Trophoblast cell (in vitro differentiated cells and primary cell): Measurements from ENCODE around the gene C4orf33.
"Not testable (repeated sequence)": the region's sequence is repeated elsewhere in the genome, so short reads cannot be mapped to it uniquely, and the experiment has no call there.

ENCODE experiments used
- DNase-seq, 2 donors: peaks; one replicate each; pipeline ENCODE4 v3.0.0-alpha.2; 2016
- H2AFZ ChIP-seq: 2 replicates; pipeline ENCODE4 v1.6.1; 2013; ENCODE audit warnings: low read length, moderate library complexity, mild to moderate bottlenecking; ENCODE audit not compliant: insufficient read depth, poor library complexity
- H2AK5ac ChIP-seq: 2 replicates; pipeline ENCODE4 v1.6.1; 2013; ENCODE audit warnings: mild to moderate bottlenecking, low read length
- H2BK120ac ChIP-seq: 2 replicates; pipeline ENCODE4 v1.6.1; 2013; ENCODE audit warnings: low read length, mild to moderate bottlenecking, moderate library complexity; ENCODE audit not compliant: insufficient read depth, poor library complexity
- H2BK12ac ChIP-seq: 2 replicates; pipeline ENCODE4 v1.6.1; 2013; ENCODE audit warnings: mild to moderate bottlenecking, low read length, moderate library complexity
- H2BK5ac ChIP-seq: 2 replicates; pipeline ENCODE4 v1.6.1; 2013; ENCODE audit warnings: low read length, low read depth, moderate library complexity, mild to moderate bottlenecking; ENCODE audit not compliant: poor library complexity
- H3K14ac ChIP-seq: 2 replicates; pipeline ENCODE4 v1.6.1; 2013; ENCODE audit warnings: mild to moderate bottlenecking, low read length
- H3K18ac ChIP-seq: 2 replicates; pipeline ENCODE4 v1.6.1; 2013; ENCODE audit warnings: mild to moderate bottlenecking, low read length
- H3K23ac ChIP-seq: 2 replicates; pipeline ENCODE4 v1.6.1; 2013; ENCODE audit warnings: low read length
- H3K27ac ChIP-seq: 2 replicates; pipeline ENCODE4 v1.5.1; 2013; ENCODE audit warnings: low read depth, mild to moderate bottlenecking, inconsistent platforms, low read length, moderate library complexity
- H3K27me3 ChIP-seq: 2 replicates; pipeline ENCODE4 v1.6.1; 2013; ENCODE audit warnings: inconsistent platforms, mild to moderate bottlenecking, low read length, moderate library complexity; ENCODE audit not compliant: insufficient read depth
- H3K36me3 ChIP-seq, 2 experiments: 1 replicate in 1 of 2; 2 replicates in 1 of 2; pipeline ENCODE4 v1.6.1; 2013; ENCODE audit warnings: low read length in 2 of 2, mild to moderate bottlenecking in 2 of 2, moderate library complexity in 1 of 2; ENCODE audit not compliant: insufficient read depth in 2 of 2, control insufficient read depth in 1 of 2
- H3K4ac ChIP-seq: 2 replicates; pipeline ENCODE4 v1.6.1; 2013; ENCODE audit warnings: low read depth, mild to moderate bottlenecking, low read length, moderate library complexity
- H3K4me1 ChIP-seq, 2 experiments: 1 replicate in 1 of 2; 2 replicates in 1 of 2; pipeline ENCODE4 v1.6.1; 2013; ENCODE audit warnings: low read length in 2 of 2, mild to moderate bottlenecking in 2 of 2, moderate library complexity in 1 of 2; ENCODE audit not compliant: insufficient read depth in 2 of 2, control insufficient read depth in 1 of 2
- H3K4me2 ChIP-seq: 2 replicates; pipeline ENCODE4 v1.6.1; 2013; ENCODE audit warnings: inconsistent platforms, mild to moderate bottlenecking, low read length, moderate library complexity
- H3K4me3 ChIP-seq: 2 replicates; pipeline ENCODE4 v1.5.1; 2013; ENCODE audit warnings: mild to moderate bottlenecking, low read depth, low read length, inconsistent platforms
- H3K79me1 ChIP-seq: one replicate; pipeline ENCODE4 v1.6.1; 2013; ENCODE audit warnings: low read length
- H3K79me2 ChIP-seq: 2 replicates; pipeline ENCODE4 v1.6.1; 2013; ENCODE audit warnings: low read length, mild to moderate bottlenecking; ENCODE audit not compliant: control insufficient read depth, insufficient read depth, poor library complexity
- H3K9ac ChIP-seq: 2 replicates; pipeline ENCODE4 v1.6.1; 2013; ENCODE audit warnings: mild to moderate bottlenecking, low read length
- H3K9me3 ChIP-seq: 2 replicates; pipeline ENCODE4 v1.6.1; 2013; ENCODE audit warnings: low read depth, mild to moderate bottlenecking, control low read depth, inconsistent platforms, low read length; ENCODE audit not compliant: insufficient read depth
- H4K12ac ChIP-seq: 2 replicates; pipeline ENCODE4 v1.6.1; 2013; ENCODE audit warnings: low read depth, mild to moderate bottlenecking, low read length, moderate library complexity
- H4K8ac ChIP-seq: 2 replicates; pipeline ENCODE4 v1.6.1; 2013; ENCODE audit warnings: low read depth, mild to moderate bottlenecking, low read length, moderate library complexity
- H4K91ac ChIP-seq: one replicate; pipeline ENCODE4 v1.6.1; 2013; ENCODE audit warnings: low read depth, mild to moderate bottlenecking, low read length, moderate library complexity
- WGBS: extraction: QIAGEN DNeasy Blood & Tissue Kit; methylation state at CpG from one replicate; pipeline ENCODE4 v1.1.7; 2013; ENCODE audit warnings: missing lambda C conversion rate; ENCODE audit not compliant: insufficient read length, insufficient coverage; ENCODE audit errors: extremely low coverage; 5-methylcytosine and 5-hydroxymethylcytosine counted together

Gene C4orf33

DNA sequence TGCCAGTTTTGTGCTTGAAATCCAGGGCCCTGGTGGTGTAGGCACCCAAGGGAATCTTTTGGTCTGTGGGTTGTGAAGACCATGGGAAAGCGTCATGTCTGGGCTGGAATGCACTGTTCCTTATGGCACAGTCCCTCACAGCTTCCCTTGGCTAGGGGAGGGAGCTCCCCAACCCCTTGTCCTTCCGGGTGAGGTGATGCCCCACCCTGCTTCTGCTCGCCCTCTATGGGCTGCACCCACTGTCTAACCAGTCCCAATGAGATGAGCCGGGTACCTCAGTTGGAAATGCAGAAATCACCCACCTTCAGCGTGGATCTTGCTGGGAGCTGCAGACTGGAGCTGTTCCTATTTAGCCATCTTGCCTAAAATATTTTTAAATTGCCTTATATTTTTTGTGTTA lies 30.7 kb downstream of the C4orf33 start:
- H3K36me3 ChIP-seq, H3K27ac ChIP-seq, H2BK5ac ChIP-seq, H3K14ac ChIP-seq, H3K4me1 ChIP-seq, H3K27me3 ChIP-seq, H2AFZ ChIP-seq, H3K4me3 ChIP-seq, H3K4ac ChIP-seq, H3K9me3 ChIP-seq, H3K9ac ChIP-seq, H3K23ac ChIP-seq, H3K4me2 ChIP-seq, H3K18ac ChIP-seq, H3K79me1 ChIP-seq, H2BK12ac ChIP-seq, H4K8ac ChIP-seq, H2BK120ac ChIP-seq, H2AK5ac ChIP-seq, H3K79me2 ChIP-seq, DNase-seq, H4K91ac ChIP-seq, H4K12ac ChIP-seq: not testable (repeated sequence)
- no CpG with 5 or more reads among the region's 5 CpGs for WGBS

DNA sequence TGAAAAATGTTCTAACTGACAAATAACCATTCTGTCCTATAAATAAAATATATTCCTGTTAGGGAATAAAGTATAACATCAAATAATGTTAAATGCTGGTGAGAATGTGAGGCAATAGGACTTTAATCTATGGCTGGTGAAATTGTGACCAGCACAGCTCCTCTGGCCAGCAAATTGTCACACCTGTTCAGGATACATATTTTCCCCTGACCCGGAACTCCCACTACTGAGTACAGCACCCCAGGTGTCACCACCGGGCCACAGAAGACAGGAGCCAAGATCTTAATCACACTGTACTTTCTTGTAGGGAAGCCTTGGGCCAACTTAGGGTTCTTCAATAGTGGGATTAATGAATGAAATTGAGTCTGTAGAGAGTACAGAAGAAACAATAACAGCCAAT lies 33.2 kb downstream of the C4orf33 start:
- Histone ChIP-seq H3K27me3 (no peaks in the 10 kb centered on the region), H3K4ac (no peak overlapping the region)

DNA sequence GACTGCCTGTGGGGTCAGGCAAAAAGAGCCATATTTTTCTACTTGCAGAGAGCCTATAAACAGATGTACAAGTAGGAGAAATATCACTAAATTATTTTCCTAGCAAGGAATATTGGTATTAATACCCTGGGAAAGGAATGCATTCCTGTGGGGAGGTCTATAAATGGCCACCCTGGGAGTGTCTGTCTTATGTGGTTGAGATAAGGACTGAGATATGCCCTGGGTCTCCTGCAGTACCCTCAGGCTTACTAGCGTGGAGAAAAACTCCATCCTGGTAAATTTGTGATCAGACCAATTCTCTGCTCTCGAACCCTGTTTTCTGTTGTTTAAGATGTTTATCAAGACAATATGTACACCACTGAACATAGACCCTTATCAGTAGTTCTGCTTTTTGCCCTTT lies 35.4 kb downstream of the C4orf33 start:
- no peak overlapping the region for H4K91ac ChIP-seq
- H3K27ac ChIP-seq, result no peak overlapping the region
- WGBS, result no CpG with 5 or more reads among the region's 2 CpGs
- no peak overlapping the region for H3K23ac ChIP-seq
- no peak overlapping the region for H4K12ac ChIP-seq
- H2BK5ac ChIP-seq, result no peak overlapping the region
- peaks cover 2 to 3% of the 10 kb centered on the region in 2 experiments for H3K4me1 ChIP-seq
- H3K9ac ChIP-seq, result no peak overlapping the region
- H3K9me3 ChIP-seq, result peaks cover 5% of the 10 kb centered on the region
- H3K4me2 ChIP-seq, result no peak overlapping the region
- H3K4me3 ChIP-seq, result no peak overlapping the region
- H3K4ac ChIP-seq, result no peak overlapping the region
- H3K18ac ChIP-seq, result no peak overlapping the region
- DNase-seq, result no peak
- no peak overlapping the region for H4K8ac ChIP-seq
- no peaks in the 10 kb centered on the region for H3K36me3 ChIP-seq
- H2AK5ac ChIP-seq, result no peak overlapping the region
- no peaks in the 10 kb centered on the region for H3K27me3 ChIP-seq
- H2BK120ac ChIP-seq, result no peak overlapping the region
- H3K79me2 ChIP-seq, result no peaks in the 10 kb centered on the region
- no peak overlapping the region for H2AFZ ChIP-seq
- no peaks in the 10 kb centered on the region for H3K79me1 ChIP-seq
- H2BK12ac ChIP-seq, result no peak overlapping the region
- no peak overlapping the region for H3K14ac ChIP-seq

More for the DNA sequence above, 33.2 kb downstream of the C4orf33 start:
- no peak overlapping the region for H2BK120ac ChIP-seq
- H3K79me2 ChIP-seq, result no peaks in the 10 kb centered on the region
- no peak overlapping the region for H3K14ac ChIP-seq
- no peak overlapping the region for H3K9ac ChIP-seq
- H3K4me3 ChIP-seq, result no peak overlapping the region
- no peak overlapping the region for H2AK5ac ChIP-seq
- H2BK12ac ChIP-seq, result no peak overlapping the region
- no peak overlapping the region for H4K91ac ChIP-seq
- peaks cover 8% of the 10 kb centered on the region for H3K9me3 ChIP-seq
- H2BK5ac ChIP-seq, result no peak overlapping the region
- H3K18ac ChIP-seq, result no peak overlapping the region
- no peaks in the 10 kb centered on the region for H3K36me3 ChIP-seq
- H2AFZ ChIP-seq, result no peak overlapping the region
- no peak overlapping the region for H3K27ac ChIP-seq
- no peak overlapping the region for H4K8ac ChIP-seq
- WGBS, result no CpG with 5 or more reads among the region's 2 CpGs
- peaks cover 2 to 3% of the 10 kb centered on the region in 2 experiments for H3K4me1 ChIP-seq
- no peak overlapping the region for H3K23ac ChIP-seq
- H3K79me1 ChIP-seq, result no peaks in the 10 kb centered on the region
- no peak overlapping the region for H4K12ac ChIP-seq
- H3K4me2 ChIP-seq, result no peak overlapping the region
- no peak for DNase-seq

DNA sequence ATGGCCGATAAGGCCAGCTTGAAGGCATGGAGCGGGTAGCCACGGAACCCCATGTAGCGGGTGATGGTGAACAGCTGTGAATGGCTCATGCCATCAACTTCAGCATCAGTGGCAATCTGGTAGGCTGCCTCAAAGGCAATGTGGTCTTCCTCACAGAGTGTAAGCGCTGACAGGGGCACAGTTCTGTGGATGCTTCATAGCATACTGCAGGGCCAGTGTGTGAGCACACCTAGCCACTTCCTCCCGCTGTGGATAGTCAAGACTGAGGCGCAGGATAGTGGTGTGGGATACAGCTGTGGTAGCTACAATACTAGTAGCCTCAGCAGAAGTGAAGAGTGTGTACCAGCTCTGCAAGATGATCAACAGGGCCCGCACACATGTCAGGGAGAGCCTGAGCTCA lies 40.5 kb downstream of the C4orf33 start:
- H3K4ac ChIP-seq, result no peak overlapping the region
- H3K14ac ChIP-seq, result no peak overlapping the region
- H3K4me2 ChIP-seq, result no peak overlapping the region
- no peak overlapping the region for H2BK5ac ChIP-seq
- no CpG with 5 or more reads among the region's 8 CpGs for WGBS
- H2AFZ ChIP-seq, result no peak overlapping the region
- no peak overlapping the region for H3K4me3 ChIP-seq
- H3K27me3 ChIP-seq, result no peaks in the 10 kb centered on the region
- H4K91ac ChIP-seq, result no peak overlapping the region
- no peaks in the 10 kb centered on the region for H3K36me3 ChIP-seq
- H2BK120ac ChIP-seq, result no peak overlapping the region
- no peaks in the 10 kb centered on the region for H3K79me1 ChIP-seq
- H3K27ac ChIP-seq, result no peak overlapping the region
- H3K4me1 ChIP-seq, result peaks cover 3 to 6% of the 10 kb centered on the region in 2 experiments
- no peak overlapping the region for H4K12ac ChIP-seq
- no peak overlapping the region for H2AK5ac ChIP-seq
- H2BK12ac ChIP-seq, result no peak overlapping the region
- H3K9ac ChIP-seq, result no peak overlapping the region
- H3K79me2 ChIP-seq, result no peaks in the 10 kb centered on the region
- DNase-seq, result no peak
- no peak overlapping the region for H3K23ac ChIP-seq
- no peak overlapping the region for H3K18ac ChIP-seq
- H3K9me3 ChIP-seq, result peaks cover 5% of the 10 kb centered on the region
- no peak overlapping the region for H4K8ac ChIP-seq
